Right hindlimb (tissue), 1 donor: ENCODE results near the gene ZBTB38.
A peak's percentile ranks its signal among the peaks of the same experiment; 100 is the strongest.

Experiments
- DNase-seq: peaks from one replicate; pipeline ENCODE4 v3.0.0-alpha.2; 2018

The ZBTB38 gene

DNA sequence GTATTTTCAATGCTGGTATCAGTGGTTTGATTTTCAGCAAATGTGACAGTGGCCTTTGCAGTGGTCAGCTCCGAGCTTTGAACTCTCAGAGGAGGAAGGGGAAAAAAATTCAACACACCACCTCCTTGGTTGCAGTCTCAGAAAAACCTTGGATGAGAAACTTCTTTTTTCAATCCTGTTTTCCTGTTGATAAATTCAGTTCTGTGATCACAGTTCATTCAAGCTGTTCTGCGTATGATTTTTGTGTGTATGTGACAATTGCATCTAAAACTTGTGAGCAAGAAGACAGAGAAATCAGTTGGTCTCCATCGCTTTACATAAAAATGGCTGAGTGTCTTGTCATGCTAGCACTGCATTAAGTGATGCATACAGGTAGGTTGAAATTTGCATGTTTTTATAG lies 19.2 kb downstream of the ZBTB38 start:
- no peak for DNase-seq

DNA sequence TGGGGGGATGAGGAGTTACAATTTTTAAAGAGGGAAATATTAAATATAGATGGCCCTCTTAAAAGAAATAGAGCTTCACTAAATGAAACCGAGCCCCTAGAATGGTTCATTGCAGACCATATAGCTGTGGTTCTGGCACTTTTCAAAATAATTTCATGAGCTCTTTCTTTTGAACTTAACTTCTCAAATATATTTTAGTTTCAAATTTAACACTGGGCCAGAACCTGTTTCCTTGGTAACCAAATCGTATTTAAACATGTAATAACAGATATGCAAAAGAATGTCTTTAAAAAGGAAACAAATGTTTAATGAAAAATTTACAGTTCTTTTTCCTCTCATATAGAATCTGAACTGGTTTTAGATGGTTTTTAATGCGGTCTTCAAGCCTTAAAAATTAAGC lies 20.1 kb downstream of the ZBTB38 start:
- no peak for DNase-seq

DNA sequence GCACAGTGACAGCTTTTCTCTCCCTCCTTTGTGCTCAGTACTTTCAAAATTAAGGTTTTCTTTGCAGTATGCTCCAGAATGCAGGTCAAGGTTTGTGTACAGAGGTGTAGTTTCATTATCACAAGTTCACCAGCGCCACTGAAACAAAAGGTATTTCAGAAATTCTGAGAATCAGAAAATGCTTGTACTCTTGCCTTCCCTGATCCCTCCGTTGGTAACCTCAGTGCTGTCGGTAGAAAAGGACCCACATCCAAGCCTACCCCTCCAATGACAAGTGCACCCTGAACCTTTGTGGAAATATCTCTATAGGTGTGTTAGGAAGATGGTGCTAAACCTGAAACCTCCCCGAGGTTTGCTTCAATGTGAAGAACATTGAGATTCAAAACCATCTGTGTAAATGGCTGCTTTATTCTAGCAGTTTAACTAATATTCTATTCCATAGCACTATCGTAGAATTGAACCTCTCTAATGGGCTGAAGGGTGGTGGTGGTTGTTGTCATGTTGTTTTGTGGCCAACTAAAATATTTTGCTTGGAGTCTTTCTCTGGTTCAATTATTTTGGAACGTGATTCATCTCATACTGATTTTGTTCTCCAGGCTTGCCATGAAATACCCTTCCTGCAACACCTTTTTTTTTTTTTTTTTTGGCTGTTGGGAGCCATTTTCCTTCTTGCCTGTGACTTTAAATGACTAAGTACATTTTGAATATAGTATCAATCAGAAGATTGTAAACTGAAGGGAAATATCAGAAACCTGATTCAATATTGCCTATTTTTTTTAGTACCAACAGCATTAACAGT lies 20.7 kb downstream of the ZBTB38 start:
- DNase-seq = no peak

GRCh38 chr3:141389703-141390102 lies 21.4 kb downstream of the ZBTB38 start:
- DNase-seq = no peak

DNA sequence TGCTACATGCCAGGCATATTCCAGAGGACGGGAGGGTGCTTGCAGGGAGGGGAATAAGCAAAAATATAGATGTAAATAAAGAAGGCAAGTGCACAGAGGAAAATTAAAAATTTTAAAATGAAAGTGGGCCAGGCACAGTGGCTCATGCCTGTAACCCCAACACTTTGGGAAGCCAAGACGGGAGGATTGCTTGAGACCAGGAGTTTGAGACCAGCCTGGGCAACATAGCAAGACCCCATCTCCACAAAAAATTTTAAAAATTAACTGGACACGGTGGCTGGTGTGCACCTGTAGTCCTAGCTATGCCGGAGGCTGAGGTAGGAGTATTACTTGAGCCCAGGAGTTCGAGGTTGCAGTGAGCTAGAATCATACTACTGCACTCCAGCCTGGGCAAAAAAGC lies 22.4 kb downstream of the ZBTB38 start:
- no peak for DNase-seq

GRCh38 chr3:141391298-141391990 lies 23.1 kb downstream of the ZBTB38 start:
- no peak for DNase-seq

DNA sequence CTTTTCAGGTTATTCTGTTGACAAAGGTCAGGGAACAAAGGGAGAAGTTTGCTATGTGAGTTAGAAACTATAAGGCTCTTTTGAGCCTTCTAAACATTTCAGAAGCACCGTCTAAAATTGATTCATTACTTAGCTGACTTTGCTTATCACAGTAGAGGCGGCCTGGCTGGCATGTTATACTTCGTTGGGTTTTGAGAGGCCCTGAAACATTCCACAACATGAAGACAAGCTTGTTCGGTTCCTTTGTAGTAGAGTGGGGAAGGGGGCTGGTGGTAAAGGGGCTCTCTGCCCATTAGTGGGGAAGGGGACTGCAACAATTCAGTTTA lies 23.6 kb downstream of the ZBTB38 start:
- DNase-seq = no peak

GRCh38 chr3:141392416-141392815 lies 24.1 kb downstream of the ZBTB38 start:
- no peak for DNase-seq

GRCh38 chr3:141392897-141393734 lies 24.8 kb downstream of the ZBTB38 start:
- peak; percentile 29 for DNase-seq

- DNase-seq = no peak
Observed at GRCh38 chr3:141393735-141394076, 25.4 kb downstream of the ZBTB38 start.

DNA sequence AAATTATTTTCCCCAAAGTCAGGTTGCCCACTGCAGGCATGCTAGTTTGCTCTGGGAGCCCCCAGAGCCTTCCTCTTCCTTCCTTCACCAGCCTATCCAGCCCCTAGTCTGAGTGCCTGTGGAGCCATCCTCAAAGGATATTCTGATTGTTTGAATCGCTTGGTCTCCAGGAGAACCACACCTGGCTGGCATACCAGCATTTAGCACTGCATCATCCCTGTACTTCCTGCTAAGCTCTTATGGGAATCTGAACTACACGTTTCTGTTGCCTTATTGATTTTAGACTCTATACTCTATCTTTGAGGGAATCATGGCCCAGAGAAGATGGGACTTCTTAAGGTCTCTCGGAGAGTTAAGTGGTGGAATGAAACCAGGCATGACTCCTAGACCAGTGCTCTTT lies 26.3 kb downstream of the ZBTB38 start:
- no peak for DNase-seq

- no peak for DNase-seq
Observed at GRCh38 chr3:141395005-141395589, 26.8 kb downstream of the ZBTB38 start.

DNA sequence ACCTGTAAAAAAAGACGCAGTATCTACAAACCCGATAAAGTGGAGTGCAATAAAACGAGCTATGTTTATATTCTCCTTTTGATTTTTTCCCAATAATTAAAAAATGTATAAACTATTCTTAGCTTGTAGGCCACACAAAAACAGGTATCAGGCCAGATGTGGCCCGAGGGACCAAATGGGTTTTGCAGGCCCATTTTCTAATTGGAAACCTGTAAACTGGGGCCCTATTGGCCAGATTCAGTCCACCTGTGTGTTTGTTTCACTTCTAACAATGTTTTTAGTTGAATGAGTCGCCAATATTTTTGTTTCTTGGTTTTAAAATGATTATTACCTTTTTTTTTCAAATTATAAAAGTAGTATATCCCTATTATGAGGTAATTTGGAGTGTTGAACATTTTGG lies 29.7 kb downstream of the ZBTB38 start:
- DNase-seq = no peak

GRCh38 chr3:141399200-141399599 lies 30.9 kb downstream of the ZBTB38 start:
- DNase-seq = no peak

- no peak for DNase-seq
Observed at GRCh38 chr3:141400073-141400971, 32.0 kb downstream of the ZBTB38 start.

DNA sequence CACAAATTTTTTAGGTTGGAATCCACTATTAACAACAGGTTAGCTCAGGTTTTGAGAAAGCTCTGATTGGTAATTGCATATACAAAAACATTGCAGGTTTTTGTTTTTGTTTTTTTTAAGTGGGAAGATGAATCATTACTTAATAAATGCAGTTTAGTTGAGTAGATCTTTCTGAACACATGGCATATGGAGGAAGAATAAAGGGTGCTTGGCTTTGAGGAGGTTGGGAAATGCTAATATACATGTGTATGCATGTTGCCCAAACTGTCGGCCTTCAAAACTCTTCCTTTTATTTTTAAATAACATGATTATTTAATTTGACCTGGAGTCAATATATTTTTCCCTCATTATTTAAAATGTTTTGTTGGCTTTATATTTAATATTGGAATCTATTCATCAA lies 32.8 kb downstream of the ZBTB38 start:
- no peak for DNase-seq

DNA sequence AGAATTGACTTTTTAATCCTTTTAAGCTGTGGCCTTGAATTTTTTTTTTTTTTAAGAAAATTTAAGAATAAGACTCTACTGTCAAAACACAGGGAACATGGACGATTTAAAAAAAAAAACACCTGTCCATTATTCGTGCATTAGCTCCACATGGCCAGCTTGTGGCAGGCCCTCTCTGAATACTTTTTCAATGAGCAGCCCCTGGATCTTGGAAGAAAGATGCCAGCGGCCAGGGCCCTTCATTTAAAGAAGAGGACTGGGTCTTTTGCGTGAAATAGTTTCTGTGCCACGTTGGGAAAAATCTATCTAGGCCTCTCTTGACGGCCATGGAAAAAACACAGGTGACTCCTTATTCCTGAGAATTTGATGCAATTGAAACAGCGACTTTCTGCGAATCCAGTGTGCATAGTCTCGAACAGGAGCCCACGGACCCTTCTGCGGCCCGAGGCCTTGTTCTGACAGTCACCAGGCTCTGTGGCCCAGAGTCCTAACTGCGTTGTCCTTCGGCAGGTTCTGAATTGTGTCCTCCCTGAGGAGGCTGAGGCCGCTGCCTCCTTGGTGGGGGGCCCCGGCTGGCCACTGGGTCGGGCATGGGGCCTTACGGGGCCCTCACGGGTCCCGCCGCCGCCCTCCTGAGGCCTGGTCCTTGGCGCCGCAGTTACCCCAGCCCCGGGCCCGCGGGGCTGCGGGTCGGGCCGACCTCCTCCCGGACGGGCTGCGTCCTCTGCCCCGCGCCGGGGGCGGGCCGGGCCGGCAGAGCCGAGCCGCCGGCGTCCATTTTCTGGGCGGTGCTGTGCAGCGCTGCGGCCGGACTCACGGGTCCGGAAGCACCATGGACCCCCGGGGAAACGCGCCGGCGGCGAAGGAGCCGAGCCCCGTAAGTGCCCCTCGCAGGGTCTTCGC lies 33.5 kb downstream of the ZBTB38 start:
- DNase-seq = peak; percentile 72

- DNase-seq = peak; percentile 78
Observed at GRCh38 chr3:141402476-141403171, 34.3 kb downstream of the ZBTB38 start.

GRCh38 chr3:141403576-141403975 lies 35.3 kb downstream of the ZBTB38 start:
- no peak for DNase-seq

GRCh38 chr3:141405025-141405424 lies 36.7 kb downstream of the ZBTB38 start:
- no peak for DNase-seq

- DNase-seq = no peak
Observed at GRCh38 chr3:141405591-141405990, 37.3 kb downstream of the ZBTB38 start.
